NCI-H69 (cell line): ENCODE measurements around the gene MYL6B.
"Not testable (repeated sequence)": the region's sequence is repeated elsewhere in the genome, so short reads cannot be mapped to it uniquely, and the experiment has no call there.

ENCODE experiments used
- DNase-seq: peaks from one replicate; lab custom pipeline; 2025; lab: John Stamatoyannopoulos, UW

The MYL6B gene

GRCh38 chr12:56152756-56153677 is 630 bp downstream of the MYL6B start:
- peak; percentile 70 for DNase-seq

- peak; percentile 77 for DNase-seq
Measured at GRCh38 chr12:56153678-56154065, 1.3 kb downstream of the MYL6B start.

GRCh38 chr12:56154246-56154771 is 1.9 kb downstream of the MYL6B start:
- DNase-seq: peak; percentile 99

GRCh38 chr12:56154818-56155217 is 2.4 kb downstream of the MYL6B start:
- no peak for DNase-seq

GRCh38 chr12:56155256-56155845 is 3.0 kb downstream of the MYL6B start:
- no peak for DNase-seq

- DNase-seq: not testable (repeated sequence)
Measured at GRCh38 chr12:56156464-56157200, 4.2 kb downstream of the MYL6B start.

- DNase-seq: peak; percentile 95
Measured at GRCh38 chr12:56157201-56158028, 5.0 kb downstream of the MYL6B start.

GRCh38 chr12:56158029-56158925 is 5.9 kb downstream of the MYL6B start, which contains the start of gene MYL6:
MYL6 (plus strand) TSS chr12:56158359; CDS start chr12:56158402, 43 bp downstream.
- DNase-seq: peak; percentile 100

GRCh38 chr12:56158926-56159461 is 6.6 kb downstream of the MYL6B start:
- DNase-seq: peak; percentile 65

- DNase-seq: no peak
Measured at GRCh38 chr12:56159482-56160192, 7.2 kb downstream of the MYL6B start.

- DNase-seq: no peak
Measured at GRCh38 chr12:56160193-56160763, 7.9 kb downstream of the MYL6B start.

- DNase-seq: no peak
Measured at GRCh38 chr12:56160894-56161689, 8.7 kb downstream of the MYL6B start.

GRCh38 chr12:56161690-56162351 is 9.4 kb downstream of the MYL6B start:
- DNase-seq: no peak

GRCh38 chr12:56162468-56163290 is 10.3 kb downstream of the MYL6B start:
- DNase-seq: no peak

GRCh38 chr12:56163533-56164344 is 11.4 kb downstream of the MYL6B start:
- no peak for DNase-seq

GRCh38 chr12:56164345-56164729 is 11.9 kb downstream of the MYL6B start:
- DNase-seq: no peak
